ENCODE data around the gene COL23A1.
"Not testable (repeated sequence)": the region's sequence is repeated elsewhere in the genome, so short reads cannot be mapped to it uniquely, and the experiment has no call there.

COL23A1 gene

DNA sequence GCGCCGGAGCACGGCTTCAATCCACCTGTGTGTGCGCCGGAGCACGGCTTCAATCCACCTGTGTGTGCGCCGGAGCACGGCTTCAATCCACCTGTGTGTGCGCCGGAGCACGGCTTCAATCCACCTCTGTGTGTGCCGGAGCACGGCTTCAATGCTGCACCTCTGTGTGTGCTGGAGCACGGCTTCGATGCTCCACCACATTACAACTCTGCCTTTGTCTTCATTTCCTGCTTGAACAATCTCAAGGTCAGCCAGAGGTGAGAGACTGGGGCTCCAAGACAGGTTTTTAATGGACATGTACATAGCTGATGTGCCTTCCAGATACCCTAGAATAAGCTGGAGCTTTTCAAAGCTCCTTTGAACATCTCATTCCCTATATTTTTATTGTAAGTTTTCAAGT is 287.9 kb downstream of the COL23A1 start:
- DNase-seq (ENCODE audit: low read depth) = not testable (repeated sequence)

DNA sequence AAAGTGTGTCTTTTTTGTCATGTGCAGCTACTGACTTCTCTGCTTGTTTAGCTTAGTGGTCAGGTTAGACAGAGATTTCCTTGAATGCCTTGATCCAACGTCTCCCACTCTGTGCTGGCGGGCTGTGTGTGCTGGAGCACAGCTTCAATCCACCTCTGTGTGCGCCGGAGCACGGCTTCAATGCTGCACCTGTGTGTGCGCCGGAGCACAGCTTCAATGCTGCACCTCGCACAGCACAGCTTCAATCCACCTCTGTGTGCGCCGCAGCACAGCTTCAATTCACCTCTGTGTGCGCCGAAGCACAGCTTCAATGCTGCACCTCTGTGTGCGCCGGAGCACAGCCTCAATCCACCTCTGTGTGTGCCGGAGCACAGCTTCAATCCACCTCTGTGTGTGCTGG is 288.6 kb downstream of the COL23A1 start:
- DNase-seq (ENCODE audit: low read depth) = no peak

GRCh38 chr5:178298283-178298807 is 291.8 kb downstream of the COL23A1 start:
- no peak for DNase-seq (ENCODE audit: low read depth)

DNA sequence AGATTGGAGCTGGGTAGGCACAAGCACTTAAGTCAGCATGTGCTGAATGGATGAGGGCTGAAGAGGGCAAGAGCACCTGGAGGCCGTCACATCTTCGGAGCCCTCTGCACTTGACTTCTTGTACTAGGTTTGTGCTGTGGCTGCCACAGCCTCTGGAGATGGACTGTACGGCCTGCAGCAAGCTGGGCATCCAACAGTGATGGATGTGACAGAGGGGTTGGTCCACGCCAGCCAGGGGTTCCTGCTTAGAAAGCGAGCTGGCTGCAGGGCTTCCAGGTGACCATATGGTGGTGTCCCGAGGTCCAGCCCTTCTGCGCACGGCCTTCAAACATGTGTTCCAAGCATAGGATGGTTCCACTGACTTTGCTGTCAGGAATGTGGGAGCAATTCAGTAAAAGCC is 292.4 kb downstream of the COL23A1 start:
- DNase-seq (ENCODE audit: low read depth) = no peak

DNA sequence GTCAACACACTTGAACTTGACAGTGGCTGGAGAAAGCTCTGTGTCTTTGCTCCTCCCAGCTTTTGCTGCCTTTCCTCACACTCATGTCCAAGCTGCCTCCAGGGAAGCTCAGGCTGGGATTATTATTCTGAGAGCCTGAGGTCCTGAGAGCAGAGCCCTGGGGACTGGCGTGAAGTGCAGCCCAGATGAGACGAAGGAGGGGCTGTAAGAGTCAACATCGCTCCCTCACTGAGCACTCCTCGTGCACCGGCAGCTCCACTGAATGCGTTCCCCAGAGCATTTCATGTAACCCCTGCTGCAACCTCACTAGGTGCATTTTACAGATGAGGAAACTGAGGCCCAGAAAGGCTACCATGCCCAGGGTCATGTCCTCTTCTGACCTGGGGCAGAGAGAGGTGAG is 294.1 kb downstream of the COL23A1 start:
- no peak for DNase-seq (ENCODE audit: low read depth)

- no peak for DNase-seq (ENCODE audit: low read depth)
Observed at GRCh38 chr5:178295589-178295988, 294.6 kb downstream of the COL23A1 start.

DNA sequence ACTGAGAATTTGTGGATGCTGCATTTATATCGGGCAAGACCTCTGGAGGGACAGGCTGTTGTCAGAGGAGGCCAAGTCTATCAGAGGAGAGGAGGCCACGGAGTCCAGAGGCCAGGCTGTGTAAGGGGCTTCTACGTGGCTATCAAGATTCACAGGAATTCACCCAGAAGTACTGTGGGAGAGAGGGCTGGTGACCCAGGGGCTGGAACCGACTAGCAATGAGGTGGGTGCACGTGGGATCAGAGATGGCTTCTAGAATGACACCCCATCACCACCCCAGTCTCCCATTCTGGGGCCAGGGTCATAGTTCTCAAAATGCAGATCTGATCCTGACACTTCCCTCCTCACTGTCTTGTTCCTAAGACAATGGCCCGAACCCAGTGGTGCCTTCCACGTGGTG is 296.4 kb downstream of the COL23A1 start:
- DNase-seq (ENCODE audit: low read depth) = no peak

GRCh38 chr5:178293400-178293799 is 296.8 kb downstream of the COL23A1 start:
- no peak for DNase-seq (ENCODE audit: low read depth)

DNA sequence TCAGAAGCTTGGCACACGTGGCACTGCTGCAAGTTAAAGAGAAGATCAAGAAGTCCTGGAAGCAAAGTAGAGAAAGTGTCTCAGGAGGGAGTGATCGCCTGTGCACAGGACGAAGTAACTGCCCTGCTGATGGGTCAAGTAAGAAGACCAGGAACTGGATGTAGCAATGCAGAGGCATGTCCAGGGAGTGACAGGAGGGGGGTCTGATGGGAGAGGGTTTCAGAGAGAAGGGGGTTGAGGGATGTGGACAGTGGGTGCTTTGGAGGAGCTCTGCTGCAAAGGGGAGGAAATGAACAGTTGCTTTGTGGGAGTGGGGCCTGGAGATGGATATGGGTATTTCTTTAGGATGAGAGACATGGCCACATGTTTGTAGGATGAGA is 297.4 kb downstream of the COL23A1 start:
- no peak for DNase-seq (ENCODE audit: low read depth)

- no peak for DNase-seq (ENCODE audit: low read depth)
Observed at GRCh38 chr5:178291969-178292825, 298.0 kb downstream of the COL23A1 start.

GRCh38 chr5:178291161-178291561 is 299.0 kb downstream of the COL23A1 start:
- DNase-seq (ENCODE audit: low read depth) = no peak

- DNase-seq (ENCODE audit: low read depth) = no peak
Observed at GRCh38 chr5:178290376-178290775, 299.8 kb downstream of the COL23A1 start.

DNA sequence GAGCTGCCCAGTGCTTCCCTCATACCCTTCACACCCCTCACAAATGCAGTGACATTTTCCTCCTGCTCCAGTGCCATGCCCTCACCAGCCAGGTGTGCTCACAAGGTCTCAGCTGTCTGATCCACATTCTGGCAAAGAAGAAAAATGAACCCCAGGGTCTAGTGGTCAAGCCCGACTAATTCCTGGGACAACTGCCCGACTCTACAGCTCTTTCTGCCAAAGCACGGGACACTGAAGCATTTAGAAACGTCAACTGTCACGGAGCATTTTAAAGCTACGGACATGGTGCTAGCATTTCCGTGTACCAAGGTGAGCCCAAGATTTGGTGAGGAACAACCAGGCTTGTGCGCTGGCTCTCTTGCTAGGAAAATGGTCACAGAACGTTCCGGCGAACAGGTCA is 300.8 kb downstream of the COL23A1 start:
- no peak for DNase-seq (ENCODE audit: low read depth)

DNA sequence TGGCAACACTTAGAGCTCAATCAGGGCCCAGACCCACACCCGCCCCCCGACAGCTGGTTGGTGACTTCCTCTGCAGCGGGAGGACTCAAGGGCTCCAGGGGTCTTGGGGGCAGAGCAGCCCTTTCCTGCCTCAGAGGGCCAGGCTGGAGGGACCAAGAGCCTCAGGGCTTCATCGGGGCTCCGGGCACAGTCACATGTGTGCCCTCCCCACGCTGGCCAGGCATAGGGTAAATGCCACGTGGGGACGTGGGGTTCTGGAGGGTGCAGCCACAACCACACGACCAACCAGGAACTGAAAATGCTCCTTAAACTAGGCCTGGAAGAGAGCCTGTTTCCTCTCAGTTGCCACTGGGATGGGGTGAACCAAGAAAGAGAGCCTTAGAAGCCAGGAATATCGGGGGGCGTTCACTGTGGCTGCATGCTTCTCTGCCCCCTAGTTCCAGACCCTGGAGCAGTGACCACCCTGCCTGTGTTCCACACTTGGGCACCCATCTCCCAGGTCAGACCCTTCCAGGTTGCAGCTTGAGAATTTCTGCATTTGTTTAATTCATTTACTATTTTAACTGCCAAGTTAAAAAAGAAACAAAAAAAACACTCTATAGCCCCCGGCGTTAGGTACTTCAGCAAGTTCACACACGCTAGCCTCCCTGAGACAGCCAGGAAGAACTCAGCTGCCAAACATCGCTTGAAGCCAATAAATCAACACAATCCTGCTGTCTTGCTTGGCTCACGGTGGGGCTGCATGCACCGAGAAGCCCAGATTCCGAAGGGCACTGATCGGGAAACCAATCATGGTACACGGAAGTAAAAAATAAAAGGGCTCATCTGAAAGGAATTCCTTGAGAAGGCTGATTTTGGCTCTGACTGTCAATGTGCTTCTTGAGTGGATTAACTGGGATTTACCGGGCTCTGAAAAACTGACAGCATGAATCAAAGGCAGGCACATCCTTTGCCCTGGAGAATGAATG is 301.5 kb downstream of the COL23A1 start:
- DNase-seq (ENCODE audit: low read depth) = peak; percentile 27

DNA sequence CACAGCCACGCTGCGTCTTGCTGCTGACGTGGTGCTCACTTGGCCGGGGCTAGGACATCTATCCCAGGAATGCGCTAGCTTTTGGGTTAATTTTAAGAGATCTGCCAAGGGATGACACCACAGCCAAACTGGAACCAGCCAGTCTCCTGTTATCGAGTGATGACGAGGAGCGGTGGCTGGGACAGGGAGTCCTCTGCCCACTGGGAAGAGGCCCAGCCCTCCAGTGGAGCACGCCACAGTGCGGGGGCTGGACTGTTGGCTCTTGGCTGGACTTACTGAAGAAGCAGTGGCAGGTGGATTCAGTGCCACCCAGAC is 302.4 kb downstream of the COL23A1 start:
- no peak for DNase-seq (ENCODE audit: low read depth)

GRCh38 chr5:178287091-178287790 is 303.0 kb downstream of the COL23A1 start:
- DNase-seq (ENCODE audit: low read depth) = no peak

GRCh38 chr5:178286226-178287090 is 303.7 kb downstream of the COL23A1 start:
- DNase-seq (ENCODE audit: low read depth) = no peak

DNA sequence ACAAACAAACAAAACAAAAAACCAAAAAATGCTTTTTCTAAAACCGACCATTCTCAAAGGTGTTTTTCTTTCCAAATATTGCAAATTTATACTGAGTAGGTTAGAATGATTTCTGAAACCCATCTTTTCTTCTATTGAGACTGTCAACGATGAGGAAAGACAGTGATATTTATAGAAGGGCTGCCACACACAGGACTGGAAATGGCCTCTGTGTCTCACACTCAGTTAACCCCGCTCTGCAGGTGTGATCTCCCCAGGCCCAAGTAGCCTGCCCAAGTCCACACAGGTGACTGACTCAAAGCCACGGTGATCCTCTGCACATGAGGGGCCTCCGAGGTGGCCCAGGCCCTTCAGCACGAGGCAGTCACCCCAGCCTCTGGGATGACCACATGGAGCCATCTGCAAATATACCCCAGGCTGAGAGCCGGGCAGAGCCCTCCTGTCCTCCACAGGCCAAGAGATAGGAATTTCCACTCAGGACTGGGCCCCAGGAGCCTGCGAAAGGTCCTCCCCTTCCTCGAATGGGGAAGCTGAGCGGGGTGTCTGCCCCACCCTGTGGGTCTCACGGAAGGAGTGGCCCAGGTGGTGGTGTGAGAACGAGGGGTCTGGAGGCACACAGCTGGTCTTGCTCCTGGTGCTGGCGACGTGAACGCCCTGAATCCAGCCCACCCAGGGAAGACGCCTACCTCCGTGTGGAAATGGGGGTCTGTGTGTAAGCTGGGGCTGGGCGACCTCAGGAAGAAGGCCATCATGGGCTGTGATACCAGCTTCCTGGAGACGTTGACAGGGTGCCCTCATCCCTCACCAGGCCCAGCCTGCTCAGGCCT is 304.6 kb downstream of the COL23A1 start:
- no peak for DNase-seq (ENCODE audit: low read depth)

DNA sequence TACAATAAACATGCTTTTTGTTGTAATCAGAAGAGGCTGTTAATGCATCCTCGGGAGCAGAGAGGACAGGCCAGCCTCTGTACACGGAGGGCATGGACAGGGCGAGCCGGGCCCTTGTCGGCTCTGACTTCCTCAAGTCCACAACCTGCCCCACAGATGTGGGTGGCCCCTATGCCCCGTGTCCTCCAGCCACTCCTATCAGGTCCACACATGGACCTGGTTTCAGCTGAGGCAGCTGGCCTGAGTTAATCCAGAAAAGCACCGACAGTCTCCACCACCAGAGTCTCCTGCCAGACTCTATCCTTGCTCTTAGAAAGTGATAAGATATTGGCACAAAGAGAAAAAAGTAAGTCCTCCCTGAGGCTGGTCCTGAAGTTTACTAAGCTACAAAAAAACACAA is 305.2 kb downstream of the COL23A1 start:
- no peak for DNase-seq (ENCODE audit: low read depth)

DNA sequence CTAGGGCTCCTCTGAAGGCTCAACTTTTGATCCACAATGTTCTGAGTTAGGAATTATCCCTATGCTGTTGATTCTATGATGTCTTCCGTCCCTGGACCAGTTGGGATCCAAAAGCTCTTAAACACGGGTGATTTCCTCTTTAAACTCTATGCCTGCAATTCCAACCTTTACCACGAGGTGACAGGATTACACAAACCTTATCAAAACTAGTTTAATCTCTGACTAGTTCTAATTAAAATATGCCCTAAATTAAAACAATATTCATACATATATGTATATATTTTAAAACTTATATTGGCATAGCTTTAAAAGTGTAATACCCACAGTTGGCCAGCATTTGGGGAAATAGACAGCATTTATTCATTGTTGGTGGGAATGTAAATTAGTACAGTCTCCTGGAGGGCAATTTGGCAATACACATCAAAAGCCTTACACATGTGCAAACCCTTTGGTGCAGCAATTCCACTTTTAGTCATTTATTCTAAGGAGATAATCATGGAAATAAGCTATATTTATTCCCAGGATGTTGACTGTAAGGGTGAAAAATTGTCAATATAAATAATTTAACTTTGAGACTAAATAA is 306.0 kb downstream of the COL23A1 start:
- DNase-seq (ENCODE audit: low read depth) = no peak

Data from fibroblast of the conjunctiva (primary cell).